NB4 (cell line): Measurements from ENCODE around the gene LYZL2.

ENCODE experiments used
- DNase-seq: peaks from one replicate; pipeline ENCODE4 v3.0.0; 2010; ENCODE audit warnings: low read depth
- H3K4me3 ChIP-seq: one replicate; pipeline ENCODE4 v1.5.1; 2011; ENCODE audit warnings: mild to moderate bottlenecking, low read depth, low read length, moderate library complexity
- CTCF ChIP-seq: IDR thresholded peaks from one replicate; pipeline ENCODE4 v1.5.1; 2012; ENCODE audit warnings: low read depth, low read length
- MAX ChIP-seq: IDR thresholded peaks from 2 replicates; pipeline ENCODE4 v1.6.1; 2011; ENCODE audit warnings: low read depth, low read length
- MYC ChIP-seq: IDR thresholded peaks from 2 replicates; pipeline ENCODE4 v1.6.1; 2011; ENCODE audit warnings: low read depth, low read length
- POLR2A ChIP-seq: IDR thresholded peaks from 2 replicates; pipeline ENCODE4 v1.6.1; 2011; ENCODE audit warnings: mild to moderate bottlenecking; ENCODE audit not compliant: insufficient read length; ENCODE audit errors: extremely low read depth

The LYZL2 gene

GRCh38 chr10:30591249-30591670 lies 38.3 kb downstream of the LYZL2 start:
- H3K4me3 ChIP-seq, result no peak overlapping the region
- peak; percentile 59 for DNase-seq
- peak; percentile 48 for TF ChIP-seq CTCF
- no peak for TF ChIP-seq MYC
- TF ChIP-seq MAX, result no peak
- TF ChIP-seq POLR2A, result no peak

- DNase-seq, result no peak
- TF ChIP-seq MYC, result no peak
- TF ChIP-seq CTCF, result no peak
- no peak for TF ChIP-seq POLR2A
- TF ChIP-seq MAX, result no peak
Observed at GRCh38 chr10:30589441-30589840, 40.1 kb downstream of the LYZL2 start.

DNA sequence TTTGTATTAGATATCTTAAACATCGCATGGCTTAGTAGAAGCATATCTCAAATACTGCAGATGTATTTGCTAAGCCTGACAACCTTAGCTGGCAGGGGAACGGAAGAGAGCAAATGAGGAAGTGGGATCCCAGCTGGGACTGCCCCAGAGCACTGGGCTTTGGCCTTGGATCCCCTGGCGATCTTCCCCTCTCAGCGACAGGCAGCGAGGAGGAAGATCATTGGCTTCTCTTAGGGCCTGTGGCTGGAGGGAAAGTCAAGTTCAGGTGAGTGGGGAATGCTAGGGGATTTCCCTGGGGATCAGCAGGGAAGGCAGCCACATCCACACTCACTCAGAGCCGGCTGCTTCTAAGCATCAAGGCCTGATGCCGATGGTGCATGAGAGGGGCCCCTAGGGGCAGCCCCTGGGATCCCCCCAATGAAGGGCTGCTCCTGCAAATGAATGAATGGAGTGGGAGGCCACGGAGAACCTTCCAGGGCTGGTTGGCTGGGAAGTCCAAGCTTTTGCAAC lies 42.0 kb downstream of the LYZL2 start:
- H3K4me3 ChIP-seq, result no peak overlapping the region
- peak; percentile 83 for DNase-seq
- TF ChIP-seq CTCF (peak; percentile 17), POLR2A (no peak)

More at GRCh38 chr10:30589441-30589840, 40.1 kb downstream of the LYZL2 start:
- H3K4me3 ChIP-seq, result no peak overlapping the region

- H3K4me3 ChIP-seq, result no peak overlapping the region
- DNase-seq, result no peak
- TF ChIP-seq MAX, result no peak
- no peak for TF ChIP-seq CTCF
- no peak for TF ChIP-seq POLR2A
Observed at GRCh38 chr10:30586828-30587227, 42.7 kb downstream of the LYZL2 start.

DNA sequence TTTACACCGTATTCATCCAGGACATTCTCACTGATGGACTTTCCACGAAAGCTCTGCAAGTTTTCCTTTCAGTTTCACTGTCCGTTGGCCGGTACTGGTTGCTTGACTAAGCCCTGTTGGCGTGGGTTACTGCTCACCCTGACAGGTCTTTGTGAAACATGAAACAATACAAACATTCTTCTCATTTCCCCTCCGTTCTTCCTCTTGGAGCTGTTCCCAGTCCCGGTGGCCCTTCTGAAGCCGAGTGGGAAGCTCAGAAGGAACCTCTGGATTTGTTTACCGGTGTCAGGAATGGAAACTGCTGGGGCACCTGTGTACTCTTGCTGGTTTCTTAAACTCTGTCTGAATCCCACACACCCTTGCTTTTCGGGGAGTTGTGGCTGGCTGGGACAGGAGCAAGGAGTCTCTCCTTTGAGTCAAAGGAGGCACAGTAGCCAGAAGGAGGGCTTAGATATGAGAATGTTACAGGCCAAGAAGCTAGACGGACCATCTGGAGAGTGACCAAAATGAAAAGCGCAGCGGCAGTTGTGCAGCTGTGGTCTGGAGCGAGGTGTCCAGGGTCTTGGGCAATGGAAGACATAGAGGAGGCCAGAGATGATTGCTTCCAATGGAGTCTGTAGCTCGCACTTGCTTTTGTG lies 45.7 kb downstream of the LYZL2 start:
- DNase-seq, result peak; percentile 36
- H3K4me3 ChIP-seq, result peak overlapping the region; percentile 28
- TF ChIP-seq MYC, result no peak
- no peak for TF ChIP-seq MAX
- no peak for TF ChIP-seq CTCF

- no peak for TF ChIP-seq POLR2A
- TF ChIP-seq CTCF, result peak; percentile 67
- DNase-seq, result peak; percentile 50
- no peak overlapping the region for H3K4me3 ChIP-seq
Observed at GRCh38 chr10:30581779-30582380, 47.7 kb downstream of the LYZL2 start.
